ENCODE results near the gene CTU1.

Gene CTU1

GRCh38 chr19:51084505-51084904, 23.7 kb downstream of the CTU1 start:
- no peak overlapping the region for H3K4me3 ChIP-seq (ENCODE audit: low read depth, low read length)

GRCh38 chr19:51083783-51084182, 24.4 kb downstream of the CTU1 start:
- no peak overlapping the region for H3K4me3 ChIP-seq (ENCODE audit: low read depth, low read length)

- no peak overlapping the region for H3K4me3 ChIP-seq (ENCODE audit: low read depth, low read length)
These were observed 25.0 kb downstream of the CTU1 start for GRCh38 chr19:51083181-51083580.

- H3K4me3 ChIP-seq (ENCODE audit: low read depth, low read length): no peak within 1 kb of the TSS
These were observed 25.6 kb downstream of the CTU1 start, which contains the start of gene KLK14 for GRCh38 chr19:51082611-51083010. Gene KLK14 (minus strand): TSS chr19:51082887. CDS start chr19:51082614, 273 bp downstream.

GRCh38 chr19:51081476-51081875, 26.7 kb downstream of the CTU1 start:
- no peak overlapping the region for H3K4me3 ChIP-seq (ENCODE audit: low read depth, low read length)

- no peak overlapping the region for H3K4me3 ChIP-seq (ENCODE audit: low read depth, low read length)
These were observed 28.6 kb downstream of the CTU1 start for GRCh38 chr19:51079481-51080110.

GRCh38 chr19:51078731-51079130, 29.5 kb downstream of the CTU1 start:
- H3K4me3 ChIP-seq (ENCODE audit: low read depth, low read length): no peak overlapping the region

GRCh38 chr19:51078104-51078503, 30.1 kb downstream of the CTU1 start:
- H3K4me3 ChIP-seq (ENCODE audit: low read depth, low read length): no peak overlapping the region

GRCh38 chr19:51076631-51077213, 31.5 kb downstream of the CTU1 start:
- no peak overlapping the region for H3K4me3 ChIP-seq (ENCODE audit: low read depth, low read length)

- H3K4me3 ChIP-seq (ENCODE audit: low read depth, low read length): no peak overlapping the region
These were observed 32.2 kb downstream of the CTU1 start for GRCh38 chr19:51075998-51076397.

GRCh38 chr19:51071095-51071405, 37.2 kb downstream of the CTU1 start:
- H3K4me3 ChIP-seq (ENCODE audit: low read depth, low read length): no peak overlapping the region

GRCh38 chr19:51070334-51071094, 37.7 kb downstream of the CTU1 start:
- H3K4me3 ChIP-seq (ENCODE audit: low read depth, low read length): no peak overlapping the region

GRCh38 chr19:51066393-51067186, 41.6 kb downstream of the CTU1 start:
- no peak overlapping the region for H3K4me3 ChIP-seq (ENCODE audit: low read depth, low read length)

- peak overlapping the region; percentile 47 for H3K4me3 ChIP-seq (ENCODE audit: low read depth, low read length)
These were observed 42.8 kb downstream of the CTU1 start for GRCh38 chr19:51065221-51065960.

- H3K4me3 ChIP-seq (ENCODE audit: low read depth, low read length): peak within 1 kb of the TSS; percentile 47
These were observed 43.5 kb downstream of the CTU1 start, which contains the start of gene KLK13 for GRCh38 chr19:51064534-51065220. Gene KLK13 (minus strand): TSS chr19:51065092. CDS start chr19:51065067, 25 bp downstream.

GRCh38 chr19:51063664-51064063, 44.5 kb downstream of the CTU1 start:
- no peak overlapping the region for H3K4me3 ChIP-seq (ENCODE audit: low read depth, low read length)

GRCh38 chr19:51060973-51061372, 47.2 kb downstream of the CTU1 start:
- H3K4me3 ChIP-seq (ENCODE audit: low read depth, low read length): no peak overlapping the region

- no peak overlapping the region for H3K4me3 ChIP-seq (ENCODE audit: low read depth, low read length)
These were observed 47.9 kb downstream of the CTU1 start for GRCh38 chr19:51060336-51060735.

GRCh38 chr19:51059715-51060114, 48.5 kb downstream of the CTU1 start:
- H3K4me3 ChIP-seq (ENCODE audit: low read depth, low read length): no peak overlapping the region

GRCh38 chr19:51055866-51056265, 52.3 kb downstream of the CTU1 start:
- H3K4me3 ChIP-seq (ENCODE audit: low read depth, low read length): no peak overlapping the region

Measured in iPS-11a (cell line).